Measurements from ENCODE around the gene UQCRC1. TPM values are rescaled to one million over a fixed set of nuclear protein-coding genes. Genes with fewer than 3 reads are reported as not detected.

UQCRC1 gene
- total RNA-seq, 1 donor from 2014 or later = 190 TPM

DNA sequence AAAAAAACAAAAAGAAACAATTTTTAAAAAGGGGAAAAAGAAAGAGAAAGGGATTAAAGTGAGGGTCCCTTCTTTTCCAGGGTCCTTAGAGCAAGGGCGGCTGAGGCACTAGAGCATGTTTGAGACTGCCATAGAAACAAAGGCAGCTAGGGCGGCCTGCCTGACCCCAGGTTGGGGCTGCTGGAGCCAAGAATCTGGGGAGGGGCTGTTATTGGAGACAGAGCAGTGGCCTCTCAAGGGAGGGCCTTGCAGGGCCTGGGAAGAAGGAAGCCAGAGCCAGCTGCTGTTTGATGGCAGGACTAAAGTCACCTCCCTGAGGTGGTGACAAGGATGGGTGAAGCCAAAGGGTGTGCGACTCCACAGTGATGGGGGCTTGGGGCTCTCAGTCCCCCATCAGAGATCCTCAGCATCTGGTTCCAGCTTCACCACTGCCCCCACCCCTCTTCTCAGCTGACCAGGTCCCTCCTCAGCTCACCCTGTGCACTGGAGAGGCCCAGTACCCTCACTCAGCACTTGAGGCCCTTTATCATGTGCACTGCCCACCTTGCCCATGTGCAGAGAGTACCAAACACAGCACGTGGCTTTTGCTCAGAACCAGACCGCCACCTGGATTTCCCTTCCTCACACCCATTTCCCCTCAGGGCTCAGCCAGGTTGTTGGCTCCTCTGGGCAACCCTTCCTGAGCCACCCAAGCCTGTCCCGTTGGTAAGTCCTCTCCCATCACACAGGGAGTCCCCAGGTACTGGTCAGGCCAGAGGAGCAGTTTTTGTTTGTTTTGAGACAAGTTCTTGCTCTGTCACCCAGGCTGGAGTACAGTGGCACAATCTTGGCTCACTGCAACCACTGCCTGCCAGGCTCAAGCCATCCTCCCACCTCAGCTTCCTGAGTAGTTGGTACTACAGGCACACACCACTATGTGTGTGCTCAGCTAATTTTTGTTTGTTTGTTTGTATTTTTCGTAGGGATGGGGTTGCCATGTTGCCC lies 10.4 kb upstream of the UQCRC1 start:
- H3K4me1 ChIP-seq (ENCODE audit: insufficient read depth, low read length) = no peaks in the 10 kb centered on the region
- no peak overlapping the region for H2AFZ ChIP-seq (ENCODE audit: low read depth, low read length)
- H3K4me1 Mint-ChIP-seq (ENCODE audit: low read depth, unreplicated experiment) = no peaks in the 10 kb centered on the region
- no peak overlapping the region for H3K4me3 Mint-ChIP-seq (ENCODE audit: unreplicated experiment)
- FAIRE-seq = no peak
- H3K9me3 Mint-ChIP-seq (ENCODE audit: unreplicated experiment) = peaks cover 11% of the 10 kb centered on the region
- no peaks in the 10 kb centered on the region for H3K27me3 ChIP-seq (ENCODE audit: insufficient read depth, low read length)
- H3K4me2 ChIP-seq (ENCODE audit: low read length) = no peak overlapping the region
- H3K27ac ChIP-seq (ENCODE audit: low read depth, low read length) = no peak overlapping the region
- H3K9me3 ChIP-seq (ENCODE audit: insufficient read depth, low read depth, low read length) = peaks cover 10% of the 10 kb centered on the region
- H3K27me3 Mint-ChIP-seq (ENCODE audit: low read depth, unreplicated experiment) = no peaks in the 10 kb centered on the region
- peaks cover 20% of the 10 kb centered on the region for H3K36me3 Mint-ChIP-seq (ENCODE audit: low read depth, unreplicated experiment)
- H3K4me3 ChIP-seq (ENCODE audit: insufficient read depth, low read depth, low read length) = no peak overlapping the region
- no peaks in the 10 kb centered on the region for H3K79me2 ChIP-seq (ENCODE audit: insufficient read depth, low read length)
- H3K9ac ChIP-seq (ENCODE audit: low read length) = no peak overlapping the region
- H3K36me3 ChIP-seq (ENCODE audit: insufficient read depth, low read length) = no peaks in the 10 kb centered on the region
- no peak for TF ChIP-seq EZH2 (IDR thresholded peaks at IDR 0.05; ENCODE audit: insufficient read depth, low read length)
- TF ChIP-seq, protein P1, sequence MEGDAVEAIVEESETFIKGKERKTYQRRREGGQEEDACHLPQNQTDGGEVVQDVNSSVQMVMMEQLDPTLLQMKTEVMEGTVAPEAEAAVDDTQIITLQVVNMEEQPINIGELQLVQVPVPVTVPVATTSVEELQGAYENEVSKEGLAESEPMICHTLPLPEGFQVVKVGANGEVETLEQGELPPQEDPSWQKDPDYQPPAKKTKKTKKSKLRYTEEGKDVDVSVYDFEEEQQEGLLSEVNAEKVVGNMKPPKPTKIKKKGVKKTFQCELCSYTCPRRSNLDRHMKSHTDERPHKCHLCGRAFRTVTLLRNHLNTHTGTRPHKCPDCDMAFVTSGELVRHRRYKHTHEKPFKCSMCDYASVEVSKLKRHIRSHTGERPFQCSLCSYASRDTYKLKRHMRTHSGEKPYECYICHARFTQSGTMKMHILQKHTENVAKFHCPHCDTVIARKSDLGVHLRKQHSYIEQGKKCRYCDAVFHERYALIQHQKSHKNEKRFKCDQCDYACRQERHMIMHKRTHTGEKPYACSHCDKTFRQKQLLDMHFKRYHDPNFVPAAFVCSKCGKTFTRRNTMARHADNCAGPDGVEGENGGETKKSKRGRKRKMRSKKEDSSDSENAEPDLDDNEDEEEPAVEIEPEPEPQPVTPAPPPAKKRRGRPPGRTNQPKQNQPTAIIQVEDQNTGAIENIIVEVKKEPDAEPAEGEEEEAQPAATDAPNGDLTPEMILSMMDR (IDR thresholded peaks at IDR 0.05; ENCODE audit: insufficient read depth, low read depth, low read length) = no peak
- DNase-seq (ENCODE audit: low read depth) = no peak
- no peak overlapping the region for H3K27ac Mint-ChIP-seq (ENCODE audit: unreplicated experiment)
- H4K20me1 ChIP-seq (ENCODE audit: insufficient read depth, low read length) = no peaks in the 10 kb centered on the region

DNA sequence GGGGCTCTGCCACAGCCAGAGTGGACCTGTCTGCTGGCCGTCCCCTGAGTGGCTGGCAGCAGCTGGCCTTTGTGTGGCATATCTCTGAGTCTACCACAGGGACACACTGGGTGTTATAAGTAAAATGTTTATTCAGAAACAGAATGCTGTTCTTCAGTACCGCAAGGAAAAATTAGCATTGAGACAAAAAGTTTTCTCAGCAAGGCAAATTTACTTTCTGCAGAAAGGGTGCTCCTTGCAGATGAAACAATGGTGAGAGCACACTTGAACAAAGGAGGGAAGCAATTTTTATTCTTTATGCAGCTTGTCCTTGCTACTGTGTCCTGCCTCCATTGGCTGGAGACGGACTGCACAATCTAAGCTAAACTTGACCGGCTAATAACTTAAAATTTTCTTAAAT lies 8.1 kb upstream of the UQCRC1 start:
- no peak overlapping the region for H3K9ac ChIP-seq (ENCODE audit: low read length)
- H3K4me1 ChIP-seq (ENCODE audit: insufficient read depth, low read length) = no peaks in the 10 kb centered on the region
- no peaks in the 10 kb centered on the region for H3K27me3 ChIP-seq (ENCODE audit: insufficient read depth, low read length)
- no peaks in the 10 kb centered on the region for H3K36me3 ChIP-seq (ENCODE audit: insufficient read depth, low read length)
- no peak overlapping the region for H2AFZ ChIP-seq (ENCODE audit: low read depth, low read length)
- H3K27me3 Mint-ChIP-seq (ENCODE audit: low read depth, unreplicated experiment) = no peaks in the 10 kb centered on the region
- H3K9me3 Mint-ChIP-seq (ENCODE audit: unreplicated experiment) = peaks cover 11% of the 10 kb centered on the region
- H3K4me2 ChIP-seq (ENCODE audit: low read length) = no peak overlapping the region
- peaks cover 10% of the 10 kb centered on the region for H3K9me3 ChIP-seq (ENCODE audit: insufficient read depth, low read depth, low read length)
- H3K4me3 Mint-ChIP-seq (ENCODE audit: unreplicated experiment) = no peak overlapping the region
- H4K20me1 ChIP-seq (ENCODE audit: insufficient read depth, low read length) = no peaks in the 10 kb centered on the region
- TF ChIP-seq, protein P1 (IDR thresholded peaks at IDR 0.05; ENCODE audit: insufficient read depth, low read depth, low read length) = no peak
- no peak for TF ChIP-seq EZH2 (IDR thresholded peaks at IDR 0.05; ENCODE audit: insufficient read depth, low read length)
- no peak overlapping the region for H3K4me3 ChIP-seq (ENCODE audit: insufficient read depth, low read depth, low read length)
- H3K4me1 Mint-ChIP-seq (ENCODE audit: low read depth, unreplicated experiment) = no peaks in the 10 kb centered on the region
- DNase-seq (ENCODE audit: low read depth) = no peak
- H3K27ac Mint-ChIP-seq (ENCODE audit: unreplicated experiment) = no peak overlapping the region
- FAIRE-seq = no peak
- no peaks in the 10 kb centered on the region for H3K79me2 ChIP-seq (ENCODE audit: insufficient read depth, low read length)
- peaks cover 8% of the 10 kb centered on the region for H3K36me3 Mint-ChIP-seq (ENCODE audit: low read depth, unreplicated experiment)
- H3K27ac ChIP-seq (ENCODE audit: low read depth, low read length) = no peak overlapping the region

DNA sequence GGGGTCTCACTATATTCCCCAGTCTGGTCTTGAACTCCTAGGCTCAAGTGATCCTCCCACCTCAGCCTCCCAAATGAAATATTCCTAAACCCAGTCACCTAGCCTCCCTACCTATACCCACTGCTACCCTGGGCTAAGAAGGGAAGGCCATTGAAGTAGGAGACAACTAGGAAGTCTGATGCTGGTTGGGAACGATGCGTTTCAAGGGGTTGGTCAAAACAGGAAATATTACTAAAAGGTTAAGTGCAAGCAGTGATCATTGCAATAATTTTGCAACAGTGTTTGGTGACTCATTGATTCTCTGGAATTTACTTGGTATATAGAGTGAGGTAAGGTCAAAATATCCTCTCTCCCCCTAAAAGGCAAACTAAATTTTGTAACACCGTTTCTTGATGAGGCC lies 4.6 kb upstream of the UQCRC1 start:
- H3K4me2 ChIP-seq (ENCODE audit: low read length) = no peak overlapping the region
- peaks cover 11% of the 10 kb centered on the region for H3K9me3 Mint-ChIP-seq (ENCODE audit: unreplicated experiment)
- H3K4me3 Mint-ChIP-seq (ENCODE audit: unreplicated experiment) = no peak overlapping the region
- H3K4me1 Mint-ChIP-seq (ENCODE audit: low read depth, unreplicated experiment) = no peaks in the 10 kb centered on the region
- no peak overlapping the region for H3K9ac ChIP-seq (ENCODE audit: low read length)
- H2AFZ ChIP-seq (ENCODE audit: low read depth, low read length) = peak overlapping the region; percentile 50
- no peaks in the 10 kb centered on the region for H3K27me3 ChIP-seq (ENCODE audit: insufficient read depth, low read length)
- H3K4me3 ChIP-seq (ENCODE audit: insufficient read depth, low read depth, low read length) = no peak overlapping the region
- no peak overlapping the region for H3K27ac Mint-ChIP-seq (ENCODE audit: unreplicated experiment)
- no peaks in the 10 kb centered on the region for H3K36me3 ChIP-seq (ENCODE audit: insufficient read depth, low read length)
- DNase-seq (ENCODE audit: low read depth) (no peak), FAIRE-seq (no peak)
- no peaks in the 10 kb centered on the region for H4K20me1 ChIP-seq (ENCODE audit: insufficient read depth, low read length)
- peaks cover 5% of the 10 kb centered on the region for H3K79me2 ChIP-seq (ENCODE audit: insufficient read depth, low read length)
- peaks cover 2% of the 10 kb centered on the region for H3K27me3 Mint-ChIP-seq (ENCODE audit: low read depth, unreplicated experiment)
- no peaks in the 10 kb centered on the region for H3K36me3 Mint-ChIP-seq (ENCODE audit: low read depth, unreplicated experiment)
- TF ChIP-seq, protein P1 (IDR thresholded peaks at IDR 0.05; ENCODE audit: insufficient read depth, low read depth, low read length) = no peak
- TF ChIP-seq EZH2 (IDR thresholded peaks at IDR 0.05; ENCODE audit: insufficient read depth, low read length) = no peak
- no peak overlapping the region for H3K27ac ChIP-seq (ENCODE audit: low read depth, low read length)
- no peaks in the 10 kb centered on the region for H3K4me1 ChIP-seq (ENCODE audit: insufficient read depth, low read length)
- H3K9me3 ChIP-seq (ENCODE audit: insufficient read depth, low read depth, low read length) = peaks cover 10% of the 10 kb centered on the region

All from astrocyte (in vitro differentiated cells and primary cell).